OCI-LY3 (cell line): ENCODE measurements around the gene CHFR.

Source experiments
- EZH2phosphoT487 ChIP-seq: fragments of 200-600 bp; shearing (Covaris generic); IDR thresholded peaks from 2 replicates; pipeline ENCODE4 v1.6.1; 2018; ENCODE audit warnings: antibody characterized with exemption, mixed run types, low read depth
- TF ChIP-seq, protein P1 (sequence below): fragments of 200-600, 300-600 bp; sonication (generic); IDR thresholded peaks from 2 replicates; pipeline ENCODE4 v1.5.1; 2014; ENCODE audit warnings: antibody characterized with exemption, low read length, low read depth

DNA sequence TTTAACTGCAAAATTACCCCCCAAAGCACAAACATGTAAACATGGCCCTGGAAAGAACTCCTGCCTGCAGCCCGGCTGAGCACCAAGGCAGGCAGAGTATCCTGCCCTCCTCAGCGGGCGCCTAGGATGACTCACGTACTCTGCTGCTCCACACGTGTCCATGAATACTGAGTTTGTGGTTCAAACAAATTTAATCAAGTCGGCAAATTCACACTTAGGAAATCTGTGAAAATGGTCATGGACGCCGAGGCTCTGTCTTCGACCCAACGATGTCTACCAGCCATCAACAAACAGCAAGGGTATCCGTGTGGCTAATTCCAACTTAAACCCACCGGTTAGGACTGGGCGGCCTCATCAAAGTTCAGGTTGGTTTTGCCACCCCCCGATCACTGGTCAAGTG, 84.3 kb downstream of the CHFR start:
- TF ChIP-seq, protein P1, sequence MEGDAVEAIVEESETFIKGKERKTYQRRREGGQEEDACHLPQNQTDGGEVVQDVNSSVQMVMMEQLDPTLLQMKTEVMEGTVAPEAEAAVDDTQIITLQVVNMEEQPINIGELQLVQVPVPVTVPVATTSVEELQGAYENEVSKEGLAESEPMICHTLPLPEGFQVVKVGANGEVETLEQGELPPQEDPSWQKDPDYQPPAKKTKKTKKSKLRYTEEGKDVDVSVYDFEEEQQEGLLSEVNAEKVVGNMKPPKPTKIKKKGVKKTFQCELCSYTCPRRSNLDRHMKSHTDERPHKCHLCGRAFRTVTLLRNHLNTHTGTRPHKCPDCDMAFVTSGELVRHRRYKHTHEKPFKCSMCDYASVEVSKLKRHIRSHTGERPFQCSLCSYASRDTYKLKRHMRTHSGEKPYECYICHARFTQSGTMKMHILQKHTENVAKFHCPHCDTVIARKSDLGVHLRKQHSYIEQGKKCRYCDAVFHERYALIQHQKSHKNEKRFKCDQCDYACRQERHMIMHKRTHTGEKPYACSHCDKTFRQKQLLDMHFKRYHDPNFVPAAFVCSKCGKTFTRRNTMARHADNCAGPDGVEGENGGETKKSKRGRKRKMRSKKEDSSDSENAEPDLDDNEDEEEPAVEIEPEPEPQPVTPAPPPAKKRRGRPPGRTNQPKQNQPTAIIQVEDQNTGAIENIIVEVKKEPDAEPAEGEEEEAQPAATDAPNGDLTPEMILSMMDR = no peak
- TF ChIP-seq EZH2phosphoT487 = no peak
